HS-5 (cell line): ENCODE data around the gene LYRM9.
"Not testable (repeated sequence)": the region's sequence is repeated elsewhere in the genome, so short reads cannot be mapped to it uniquely, and the experiment has no call there.

Experiments
- DNase-seq: peaks from one replicate; pipeline ENCODE4 v3.0.0-alpha.2; 2012; ENCODE audit warnings: low read depth

LYRM9 gene

GRCh38 chr17:27838607-27839006, 54.6 kb downstream of the LYRM9 start:
- not testable (repeated sequence) for DNase-seq

- DNase-seq = not testable (repeated sequence)
Observed at GRCh38 chr17:27837769-27838168, 55.4 kb downstream of the LYRM9 start.

GRCh38 chr17:27836651-27837050, 56.5 kb downstream of the LYRM9 start:
- no peak for DNase-seq

GRCh38 chr17:27834571-27834970, 58.6 kb downstream of the LYRM9 start:
- no peak for DNase-seq

GRCh38 chr17:27832831-27833230, 60.3 kb downstream of the LYRM9 start:
- no peak for DNase-seq

- not testable (repeated sequence) for DNase-seq
Observed at GRCh38 chr17:27829888-27830287, 63.3 kb downstream of the LYRM9 start.

- not testable (repeated sequence) for DNase-seq
Observed at GRCh38 chr17:27829143-27829711, 63.9 kb downstream of the LYRM9 start.
